ENCODE data around the gene ESRRA.

- TF ChIP-seq IRF3 (IDR thresholded peaks at IDR 0.05) (no peak), CTCF (IDR thresholded peaks at IDR 0.05 in 2 of 3, conservative IDR thresholded peaks at IDR 0.05 in 1 of 3; ENCODE audit: control insufficient read depth in 2 of 3, extremely low read depth in 1 of 3, insufficient read depth in 1 of 3, low read depth in 3 of 3, low read length in 3 of 3) (peak in 1 of 3 experiments; percentile 24; a peak in 1 of 6 replicates), TBL1XR1 (IDR thresholded peaks at IDR 0.05; ENCODE audit: low read depth, low read length) (0 out of 2 replicates have a peak, but pooled peaks have one; percentile 46), POLR2A (IDR thresholded peaks at IDR 0.05; ENCODE audit: low read depth, low read length) (no peak), BHLHE40 (IDR thresholded peaks at IDR 0.05; ENCODE audit: borderline replicate concordance in 1 of 2, low read depth in 2 of 2, low read length in 1 of 2) (peak; percentile 53 to 83; a peak in 3 of 4 replicates)
Observed at GRCh38 chr11:64334764-64335735, 29.7 kb downstream of the ESRRA start.
